ENCODE results near the gene CD83.

The CD83 gene

DNA sequence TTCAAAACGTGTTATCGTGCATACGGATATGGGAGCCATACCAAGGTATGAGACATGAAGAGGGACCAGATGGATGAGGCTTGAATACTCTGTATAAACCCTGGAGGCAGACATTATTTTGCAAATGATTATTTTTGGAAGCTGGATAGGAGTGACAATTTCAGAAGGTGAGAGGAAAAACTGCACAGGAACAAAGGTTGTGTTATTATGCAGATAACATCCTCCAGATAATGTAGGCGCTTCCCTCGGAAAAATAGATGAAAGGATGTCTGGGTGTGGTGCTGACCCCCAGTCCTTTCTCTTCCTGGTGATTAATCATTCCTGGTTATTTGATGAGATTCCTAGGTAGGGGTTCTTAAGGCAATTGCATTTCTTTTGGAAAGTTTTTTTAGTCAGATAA is 36.4 kb upstream of the CD83 start:
- Histone ChIP-seq H3K4me1 (ENCODE audit: control insufficient read depth, insufficient read depth, low read length) (peaks cover 5% of the 10 kb centered on the region), H3K4me3 (ENCODE audit: low read depth, low read length) (no peak overlapping the region), H3K9me3 (ENCODE audit: control insufficient read depth, insufficient read depth, low read length) (no peaks in the 10 kb centered on the region), H3K27me3 (ENCODE audit: control insufficient read depth, insufficient read depth, low read length) (no peaks in the 10 kb centered on the region), H3K36me3 (ENCODE audit: control insufficient read depth, insufficient read depth, low read length) (no peaks in the 10 kb centered on the region), H3K9ac (ENCODE audit: low read depth, low read length) (no peak overlapping the region)

DNA sequence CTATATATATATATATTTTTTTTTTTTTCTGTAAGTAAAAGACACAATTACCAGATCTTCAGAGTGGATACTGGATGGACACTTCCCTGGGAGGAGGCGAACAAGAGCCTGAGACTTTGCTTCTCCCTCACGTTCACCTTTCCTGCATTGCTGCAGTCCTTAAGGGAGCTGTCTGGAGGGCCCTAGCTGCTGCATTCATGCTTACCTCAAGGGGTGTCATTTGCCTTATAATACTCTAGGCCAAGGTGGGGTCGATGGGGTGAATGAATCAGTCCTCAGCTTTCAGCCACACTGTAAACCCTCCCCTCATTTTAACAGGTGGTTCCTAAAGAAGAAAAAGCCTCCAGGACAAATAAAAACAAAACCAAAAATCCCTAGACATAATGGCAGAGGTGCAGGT is 34.8 kb upstream of the CD83 start:
- Histone ChIP-seq H3K4me3 (ENCODE audit: low read depth, low read length) (no peak overlapping the region), H3K27me3 (ENCODE audit: control insufficient read depth, insufficient read depth, low read length) (no peaks in the 10 kb centered on the region), H3K36me3 (ENCODE audit: control insufficient read depth, insufficient read depth, low read length) (no peaks in the 10 kb centered on the region), H3K9me3 (ENCODE audit: control insufficient read depth, insufficient read depth, low read length) (no peaks in the 10 kb centered on the region), H3K9ac (ENCODE audit: low read depth, low read length) (no peak overlapping the region), H3K4me1 (ENCODE audit: control insufficient read depth, insufficient read depth, low read length) (peaks cover 5% of the 10 kb centered on the region)

DNA sequence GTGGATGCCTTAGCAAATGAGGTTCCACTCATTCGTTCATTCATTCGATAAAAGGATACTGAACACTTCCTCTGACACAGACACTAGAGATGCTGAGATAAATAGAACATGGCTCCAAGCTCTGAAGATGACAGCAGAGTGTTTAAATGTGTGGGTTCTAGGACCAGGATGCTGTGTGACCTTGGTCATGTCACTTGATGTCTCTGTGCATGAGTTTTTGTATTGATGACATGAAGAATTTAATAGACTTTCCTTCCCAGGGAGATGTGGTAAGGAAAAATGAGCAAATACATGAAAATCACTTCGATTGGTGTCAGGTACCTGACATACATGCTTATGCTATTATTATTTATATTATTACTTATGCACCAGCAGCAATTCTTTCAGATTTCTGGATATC is 34.3 kb upstream of the CD83 start:
- Histone ChIP-seq H3K9ac (ENCODE audit: low read depth, low read length) (no peak overlapping the region), H3K36me3 (ENCODE audit: control insufficient read depth, insufficient read depth, low read length) (no peaks in the 10 kb centered on the region), H3K27me3 (ENCODE audit: control insufficient read depth, insufficient read depth, low read length) (no peaks in the 10 kb centered on the region), H3K4me1 (ENCODE audit: control insufficient read depth, insufficient read depth, low read length) (peaks cover 7% of the 10 kb centered on the region), H3K4me3 (ENCODE audit: low read depth, low read length) (no peak overlapping the region), H3K9me3 (ENCODE audit: control insufficient read depth, insufficient read depth, low read length) (no peaks in the 10 kb centered on the region)

DNA sequence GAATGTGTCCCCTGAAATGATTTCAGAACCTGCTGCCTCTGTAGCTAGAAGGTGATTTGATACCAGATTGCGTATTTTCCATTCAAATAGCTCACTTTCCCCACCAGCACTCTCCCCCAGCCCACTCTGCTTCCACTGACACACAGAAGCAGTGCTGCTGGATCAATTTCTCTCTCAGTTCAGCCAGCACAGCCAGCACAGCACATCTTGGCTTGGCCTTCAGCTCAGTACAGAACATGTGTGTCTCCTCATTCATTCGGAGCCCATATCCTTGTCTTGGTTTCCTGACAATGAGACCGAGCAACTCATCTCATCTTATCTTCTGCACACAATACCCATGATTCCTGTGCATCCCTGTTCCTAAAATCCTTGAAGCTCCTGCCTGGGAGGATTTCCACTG is 33.8 kb upstream of the CD83 start:
- Histone ChIP-seq H3K4me3 (ENCODE audit: low read depth, low read length) (no peak overlapping the region), H3K27me3 (ENCODE audit: control insufficient read depth, insufficient read depth, low read length) (no peaks in the 10 kb centered on the region), H3K4me1 (ENCODE audit: control insufficient read depth, insufficient read depth, low read length) (peaks cover 11% of the 10 kb centered on the region), H3K36me3 (ENCODE audit: control insufficient read depth, insufficient read depth, low read length) (no peaks in the 10 kb centered on the region), H3K9me3 (ENCODE audit: control insufficient read depth, insufficient read depth, low read length) (no peaks in the 10 kb centered on the region), H3K9ac (ENCODE audit: low read depth, low read length) (no peak overlapping the region)

DNA sequence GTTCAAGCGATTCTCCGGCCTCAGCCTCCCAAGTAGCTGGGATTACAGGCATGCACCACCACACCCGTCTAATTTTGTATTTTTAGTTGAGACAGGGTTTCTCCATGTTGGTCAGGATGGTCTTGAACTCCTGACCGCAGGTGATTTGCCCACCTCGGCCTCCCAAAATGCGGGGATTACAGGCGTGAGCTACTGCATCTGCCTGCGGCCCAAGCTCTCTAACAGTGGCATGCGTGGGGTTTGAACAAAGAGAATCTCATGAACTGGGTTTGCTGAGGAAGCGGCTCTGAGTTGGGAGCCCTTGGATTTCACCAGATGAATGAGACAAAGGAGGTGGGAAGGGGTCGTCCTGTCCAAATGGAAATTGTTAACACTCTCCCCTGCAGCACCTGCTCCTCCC is 33.2 kb upstream of the CD83 start:
- no peaks in the 10 kb centered on the region for H3K9me3 ChIP-seq (ENCODE audit: control insufficient read depth, insufficient read depth, low read length)
- H3K9ac ChIP-seq (ENCODE audit: low read depth, low read length) = no peak overlapping the region
- peaks cover 11% of the 10 kb centered on the region for H3K4me1 ChIP-seq (ENCODE audit: control insufficient read depth, insufficient read depth, low read length)
- H3K27me3 ChIP-seq (ENCODE audit: control insufficient read depth, insufficient read depth, low read length) = no peaks in the 10 kb centered on the region
- no peak overlapping the region for H3K4me3 ChIP-seq (ENCODE audit: low read depth, low read length)
- no peaks in the 10 kb centered on the region for H3K36me3 ChIP-seq (ENCODE audit: control insufficient read depth, insufficient read depth, low read length)

DNA sequence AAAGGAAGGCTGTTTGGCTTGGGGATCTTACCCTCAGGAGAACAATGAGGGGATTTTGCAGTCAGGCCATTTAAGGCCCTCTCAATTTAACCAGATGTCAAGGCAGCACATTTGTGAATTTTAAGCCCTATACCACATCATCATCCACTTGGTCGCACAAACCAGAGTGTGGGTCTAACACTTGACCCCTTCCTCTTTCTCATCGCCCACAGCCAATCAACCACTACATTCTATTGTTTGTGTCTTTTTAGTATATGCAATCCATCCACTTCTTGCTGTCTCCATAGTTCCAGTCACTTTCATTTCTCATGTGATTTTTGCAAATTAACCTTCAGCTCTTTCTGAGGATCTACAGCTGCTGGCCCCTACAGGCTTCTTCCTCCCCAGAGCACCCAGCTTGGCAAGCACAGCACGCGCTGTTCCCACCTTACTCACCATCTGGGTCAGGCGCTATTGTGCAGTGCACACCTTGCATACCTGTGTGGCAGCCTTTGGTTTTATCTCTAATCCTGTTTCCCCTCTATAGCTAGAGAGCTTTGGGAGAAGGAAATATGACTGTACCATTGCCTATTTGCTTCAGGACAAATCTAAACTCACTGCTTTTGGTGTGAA is 32.3 kb upstream of the CD83 start:
- H3K4me1 ChIP-seq (ENCODE audit: control insufficient read depth, insufficient read depth, low read length) = peaks cover 11% of the 10 kb centered on the region

DNA sequence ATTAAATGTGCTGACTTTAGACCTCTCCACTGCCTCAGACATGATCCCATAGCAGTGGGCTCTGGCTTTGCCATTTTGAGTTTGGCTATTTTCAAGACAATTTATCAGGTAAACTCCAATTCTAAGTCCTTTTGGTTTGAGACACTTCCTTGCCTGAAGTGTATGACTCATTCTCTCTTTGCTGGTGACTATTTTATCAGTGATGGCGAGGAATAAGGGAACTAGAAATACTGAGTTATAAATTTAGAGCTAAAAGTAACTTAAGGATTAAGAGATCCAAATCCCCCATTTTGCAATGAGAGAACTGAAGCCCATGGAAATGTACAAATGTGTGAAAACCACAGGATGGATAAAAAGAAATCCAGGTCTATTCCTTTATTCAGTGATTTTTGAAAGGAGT is 30.9 kb upstream of the CD83 start:
- Histone ChIP-seq H3K27me3 (ENCODE audit: control insufficient read depth, insufficient read depth, low read length) (no peaks in the 10 kb centered on the region), H3K4me1 (ENCODE audit: control insufficient read depth, insufficient read depth, low read length) (peaks cover 11% of the 10 kb centered on the region), H3K9ac (ENCODE audit: low read depth, low read length) (no peak overlapping the region), H3K4me3 (ENCODE audit: low read depth, low read length) (no peak overlapping the region), H3K36me3 (ENCODE audit: control insufficient read depth, insufficient read depth, low read length) (no peaks in the 10 kb centered on the region), H3K9me3 (ENCODE audit: control insufficient read depth, insufficient read depth, low read length) (no peaks in the 10 kb centered on the region)

More for the DNA sequence above, 32.3 kb upstream of the CD83 start:
- Histone ChIP-seq H3K4me3 (ENCODE audit: low read depth, low read length) (no peak overlapping the region), H3K9ac (ENCODE audit: low read depth, low read length) (no peak overlapping the region), H3K36me3 (ENCODE audit: control insufficient read depth, insufficient read depth, low read length) (no peaks in the 10 kb centered on the region), H3K9me3 (ENCODE audit: control insufficient read depth, insufficient read depth, low read length) (no peaks in the 10 kb centered on the region), H3K27me3 (ENCODE audit: control insufficient read depth, insufficient read depth, low read length) (no peaks in the 10 kb centered on the region)

DNA sequence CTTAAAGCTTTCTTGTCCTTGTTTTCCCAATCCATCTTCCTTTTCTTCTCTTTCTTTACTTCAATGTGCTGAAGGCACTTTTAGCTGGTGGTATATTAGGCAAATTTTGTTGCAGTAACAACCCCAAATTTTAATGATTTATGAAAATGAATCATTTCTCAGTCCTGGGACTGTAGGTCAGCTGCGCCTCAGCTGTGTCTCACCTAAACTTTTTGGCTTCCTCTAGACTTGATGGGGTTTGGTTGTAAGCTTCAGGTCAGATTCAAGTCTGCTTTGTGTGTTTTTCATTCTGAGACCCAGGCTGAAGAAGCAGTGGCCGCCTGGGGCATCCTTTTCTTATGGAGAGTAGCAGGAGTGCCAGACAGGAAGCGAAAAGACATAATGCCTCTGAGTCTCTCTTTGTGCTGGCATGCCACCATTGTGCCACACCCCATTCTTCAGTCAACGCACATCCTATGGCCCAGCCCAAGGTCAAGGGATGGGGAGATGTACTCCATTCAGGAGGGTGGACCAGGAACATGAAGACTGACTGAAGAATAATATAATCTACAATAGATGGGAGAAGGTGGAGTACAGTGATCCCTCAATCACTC is 28.9 kb upstream of the CD83 start:
- Histone ChIP-seq H3K9ac (ENCODE audit: low read depth, low read length) (no peak overlapping the region), H3K27me3 (ENCODE audit: control insufficient read depth, insufficient read depth, low read length) (no peaks in the 10 kb centered on the region), H3K4me3 (ENCODE audit: low read depth, low read length) (no peak overlapping the region), H3K36me3 (ENCODE audit: control insufficient read depth, insufficient read depth, low read length) (no peaks in the 10 kb centered on the region), H3K9me3 (ENCODE audit: control insufficient read depth, insufficient read depth, low read length) (no peaks in the 10 kb centered on the region), H3K4me1 (ENCODE audit: control insufficient read depth, insufficient read depth, low read length) (peaks cover 6% of the 10 kb centered on the region)

DNA sequence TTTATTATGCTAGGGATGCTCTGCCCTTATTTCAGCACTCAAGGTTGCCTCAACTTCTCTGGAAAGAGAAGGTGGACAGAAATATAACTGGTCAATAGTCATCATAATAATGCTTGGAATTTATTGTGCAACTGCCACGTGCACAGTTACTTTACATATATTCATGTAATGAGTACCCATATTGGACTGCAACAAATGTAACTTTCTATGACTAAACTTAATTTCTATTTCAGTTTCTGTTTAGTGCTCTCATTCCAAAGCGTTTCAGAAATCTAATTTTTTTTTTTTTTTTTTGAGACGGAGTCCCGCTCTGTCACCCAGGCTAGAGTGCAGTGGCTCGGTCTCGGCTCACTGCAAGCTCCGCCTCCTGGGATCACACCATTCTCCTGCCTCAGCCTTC is 28.3 kb upstream of the CD83 start:
- Histone ChIP-seq H3K4me1 (ENCODE audit: control insufficient read depth, insufficient read depth, low read length) (peaks cover 6% of the 10 kb centered on the region), H3K27me3 (ENCODE audit: control insufficient read depth, insufficient read depth, low read length) (no peaks in the 10 kb centered on the region), H3K36me3 (ENCODE audit: control insufficient read depth, insufficient read depth, low read length) (no peaks in the 10 kb centered on the region), H3K9ac (ENCODE audit: low read depth, low read length) (no peak overlapping the region), H3K4me3 (ENCODE audit: low read depth, low read length) (no peak overlapping the region), H3K9me3 (ENCODE audit: control insufficient read depth, insufficient read depth, low read length) (no peaks in the 10 kb centered on the region)

DNA sequence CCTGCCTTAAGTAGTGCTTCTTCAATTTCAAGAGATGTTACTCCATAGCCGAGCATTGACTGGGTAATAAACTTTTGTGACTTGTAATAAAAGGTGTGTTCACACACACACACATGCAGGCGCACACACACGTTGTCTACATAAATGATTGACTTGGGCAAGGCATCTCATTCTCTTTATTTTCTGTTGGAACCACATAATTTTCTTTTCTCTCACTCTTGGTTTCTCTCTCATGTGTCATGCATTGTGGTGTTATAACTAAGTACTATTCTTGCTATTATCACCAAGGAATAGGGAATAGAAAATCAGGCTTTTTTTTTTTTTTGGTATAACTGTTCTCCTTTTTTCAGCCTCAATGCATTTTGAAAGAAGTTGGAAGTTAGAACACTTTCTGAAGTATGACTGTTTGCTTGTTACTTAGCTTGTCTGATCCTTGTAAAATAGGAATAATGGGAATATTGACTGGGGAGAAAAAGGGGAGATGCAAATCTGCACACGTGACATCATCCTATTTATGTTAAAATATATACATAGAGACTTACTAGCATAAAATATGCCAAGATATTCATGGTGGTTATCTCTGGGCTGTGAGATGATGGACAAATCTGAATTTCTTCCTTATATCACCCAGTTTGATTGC is 26.1 kb upstream of the CD83 start:
- no peak overlapping the region for H3K9ac ChIP-seq (ENCODE audit: low read depth, low read length)
- peaks cover 6% of the 10 kb centered on the region for H3K4me1 ChIP-seq (ENCODE audit: control insufficient read depth, insufficient read depth, low read length)

DNA sequence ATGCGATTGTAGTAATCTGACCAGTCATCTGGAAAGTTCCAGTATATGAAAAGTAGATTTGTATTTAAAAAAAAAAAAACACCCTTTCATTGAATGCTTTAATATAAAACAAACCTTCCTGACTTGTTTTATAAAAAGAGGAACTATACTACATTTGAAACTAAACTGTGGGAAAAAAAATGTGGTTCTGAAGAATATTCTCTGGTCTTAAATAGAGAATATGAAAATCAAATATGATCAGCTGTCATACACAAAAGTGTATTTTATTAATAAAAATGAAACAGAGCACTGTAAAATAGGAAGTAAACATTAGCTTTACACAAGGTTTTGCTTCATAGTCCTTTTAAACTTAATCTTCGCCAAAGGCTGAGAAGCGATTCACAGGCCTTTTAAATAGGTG is 25.3 kb upstream of the CD83 start:
- Histone ChIP-seq H3K27me3 (ENCODE audit: control insufficient read depth, insufficient read depth, low read length) (no peaks in the 10 kb centered on the region), H3K9ac (ENCODE audit: low read depth, low read length) (no peak overlapping the region), H3K4me3 (ENCODE audit: low read depth, low read length) (no peak overlapping the region), H3K4me1 (ENCODE audit: control insufficient read depth, insufficient read depth, low read length) (peaks cover 6% of the 10 kb centered on the region), H3K9me3 (ENCODE audit: control insufficient read depth, insufficient read depth, low read length) (no peaks in the 10 kb centered on the region), H3K36me3 (ENCODE audit: control insufficient read depth, insufficient read depth, low read length) (no peaks in the 10 kb centered on the region)

More for the DNA sequence above, 26.1 kb upstream of the CD83 start:
- Histone ChIP-seq H3K4me3 (ENCODE audit: low read depth, low read length) (no peak overlapping the region), H3K27me3 (ENCODE audit: control insufficient read depth, insufficient read depth, low read length) (no peaks in the 10 kb centered on the region), H3K36me3 (ENCODE audit: control insufficient read depth, insufficient read depth, low read length) (no peaks in the 10 kb centered on the region), H3K9me3 (ENCODE audit: control insufficient read depth, insufficient read depth, low read length) (no peaks in the 10 kb centered on the region)
